Sigmoid colon (tissue), 7 donors: ENCODE data around the gene PIK3R1. TPM values are rescaled to one million over a fixed set of nuclear protein-coding genes. Genes with fewer than 3 reads are reported as not detected.

Experiments
- DNase-seq: peaks from one replicate; pipeline ENCODE4 v3.0.0-alpha.2; 2019
- H3K27ac ChIP-seq, 4 donors: fragments of 200-600 bp; sonication (generic); one replicate each; pipeline ENCODE4 v1.5.1; 2016 to 2019; ENCODE audit warnings: mild to moderate bottlenecking in 1 of 4
- H3K27me3 ChIP-seq, 3 donors: fragments of 200-600 bp; sonication (generic); one replicate each; pipeline ENCODE4 v1.5.1; 2019; ENCODE audit warnings: mild to moderate bottlenecking in 1 of 3
- H3K36me3 ChIP-seq, 4 donors: fragments of 200-600 bp; sonication (generic); one replicate each; pipeline ENCODE4 v1.5.1; 2016 to 2019
- H3K4me1 ChIP-seq, 4 donors: fragments of 200-600 bp; sonication (generic); one replicate each; pipeline ENCODE4 v1.5.1; 2017 to 2019
- H3K4me3 ChIP-seq, 4 donors: fragments of 200-600 bp; sonication (generic); one replicate each; pipeline ENCODE4 v1.5.1; 2017 to 2019; ENCODE audit warnings: mild to moderate bottlenecking in 2 of 4, moderate library complexity in 1 of 4
- H3K9me3 ChIP-seq, 4 donors: fragments of 200-600 bp in 3 of 4; sonication (generic) in 3 of 4; one replicate each; pipeline versions ENCODE4 v1.5.1 to v1.6.1; 2013 to 2019
- EP300 ChIP-seq, 4 donors: sonication (generic); formaldehyde crosslinking; IDR thresholded peaks; one replicate each; pipeline ENCODE4 v1.6.1; 2017; ENCODE audit warnings: antibody characterized with exemption in 4 of 4
- POLR2A ChIP-seq, 2 donors: fragments of 450-650 bp; IDR thresholded peaks; one replicate each; pipeline ENCODE4 v1.6.1; 2016; ENCODE audit warnings: antibody characterized with exemption in 2 of 2, mild to moderate bottlenecking in 2 of 2, moderate library complexity in 2 of 2
- POLR2AphosphoS5 ChIP-seq, 4 donors: sonication (generic); formaldehyde crosslinking; IDR thresholded peaks; one replicate each; pipeline ENCODE4 v1.6.1; 2017; ENCODE audit warnings: antibody characterized with exemption in 4 of 4
- WGBS, 2 donors: extraction: QIAGEN DNeasy Blood & Tissue Kit; methylation state at CpG; one replicate each; pipeline ENCODE4 v1.1.7; 2013; 5-methylcytosine and 5-hydroxymethylcytosine counted together
- intact Hi-C: fragments of 100-400 bp; cut with DNase I; formaldehyde crosslinking; loops from one replicate; pipeline ENCODE4 v1.15.1; 2023
- polyA plus RNA-seq, 3 donors: library from polyadenylated mRNA; stranded (reverse); fragments of 200-250 nt; gene quantifications; one replicate each; pipeline ENCODE4 v1.2.3, GENCODE V29; 2013
- total RNA-seq, 4 donors: library from RNA; depleted of rRNA; stranded (reverse); fragments of >200 nt; gene quantifications; one replicate each; pipeline ENCODE4 v1.1.0, GENCODE V29; 2016
- TF ChIP-seq, protein P1 (sequence below), 4 experiments: fragments of 450-650 bp in 3 of 4; fragments of 200-600 bp in 1 of 4; IDR thresholded peaks; one replicate each; pipeline ENCODE4 v1.5.1; 2016 to 2019; ENCODE audit warnings: antibody characterized with exemption in 4 of 4, mild to moderate bottlenecking in 3 of 4, moderate library complexity in 2 of 4
- donor health status: healthy with polysubstance abuse.
- donor health status: Bipolar disorder and iron deficiency.
- donor health status: healthy.

PIK3R1 gene
- total and polyA plus RNA-seq, 7 donors, result 9.2 to 227 (median 177) TPM

DNA sequence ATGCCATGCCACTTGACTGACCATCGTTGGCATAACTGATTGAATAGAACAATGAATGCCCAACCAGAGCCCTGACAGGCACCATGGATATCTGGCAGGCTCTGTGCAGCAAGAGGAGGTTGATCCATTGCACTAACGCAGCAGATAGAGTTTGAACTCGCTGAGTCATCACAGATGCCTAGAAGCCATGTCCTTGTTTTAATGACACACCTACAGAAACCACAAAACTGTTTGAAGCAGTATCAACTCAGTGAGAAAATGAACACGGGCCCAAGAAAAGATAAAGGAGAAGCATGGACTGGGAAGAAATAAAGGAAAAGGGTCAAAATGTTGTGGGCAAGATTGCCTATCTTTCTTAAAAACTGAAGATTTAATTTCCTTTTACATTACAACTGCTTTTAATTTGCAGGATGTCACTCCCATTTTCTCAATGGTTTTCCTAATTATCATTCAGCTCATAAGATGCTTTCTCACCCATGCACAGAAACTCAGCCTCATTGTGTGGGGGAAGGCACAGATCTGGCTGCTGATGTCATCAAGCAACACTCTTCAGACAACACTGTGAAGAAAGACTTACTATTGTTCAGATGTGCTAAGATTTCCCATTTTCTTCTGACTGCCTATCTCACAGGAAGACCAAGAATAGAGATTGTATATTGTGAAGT is 129.0 kb downstream of the PIK3R1 start:
- no peak for DNase-seq
- no peaks in the 10 kb centered on the region for H3K9me3 ChIP-seq
- intact Hi-C loops, result no loop called here
- no peak for TF ChIP-seq POLR2AphosphoS5 (IDR thresholded peaks at IDR 0.05)
- TF ChIP-seq EP300 (IDR thresholded peaks at IDR 0.05), result no peak
- TF ChIP-seq POLR2A (IDR thresholded peaks at IDR 0.05), result no peak
- TF ChIP-seq, protein P1, sequence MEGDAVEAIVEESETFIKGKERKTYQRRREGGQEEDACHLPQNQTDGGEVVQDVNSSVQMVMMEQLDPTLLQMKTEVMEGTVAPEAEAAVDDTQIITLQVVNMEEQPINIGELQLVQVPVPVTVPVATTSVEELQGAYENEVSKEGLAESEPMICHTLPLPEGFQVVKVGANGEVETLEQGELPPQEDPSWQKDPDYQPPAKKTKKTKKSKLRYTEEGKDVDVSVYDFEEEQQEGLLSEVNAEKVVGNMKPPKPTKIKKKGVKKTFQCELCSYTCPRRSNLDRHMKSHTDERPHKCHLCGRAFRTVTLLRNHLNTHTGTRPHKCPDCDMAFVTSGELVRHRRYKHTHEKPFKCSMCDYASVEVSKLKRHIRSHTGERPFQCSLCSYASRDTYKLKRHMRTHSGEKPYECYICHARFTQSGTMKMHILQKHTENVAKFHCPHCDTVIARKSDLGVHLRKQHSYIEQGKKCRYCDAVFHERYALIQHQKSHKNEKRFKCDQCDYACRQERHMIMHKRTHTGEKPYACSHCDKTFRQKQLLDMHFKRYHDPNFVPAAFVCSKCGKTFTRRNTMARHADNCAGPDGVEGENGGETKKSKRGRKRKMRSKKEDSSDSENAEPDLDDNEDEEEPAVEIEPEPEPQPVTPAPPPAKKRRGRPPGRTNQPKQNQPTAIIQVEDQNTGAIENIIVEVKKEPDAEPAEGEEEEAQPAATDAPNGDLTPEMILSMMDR (IDR thresholded peaks at IDR 0.05), result no peak
- peaks cover 0 to 22% (median 18%) of the 10 kb centered on the region in 4 donors for H3K4me1 ChIP-seq
- H3K36me3 ChIP-seq, result no peaks in the 10 kb centered on the region
- 53 to 54% methylated on average over 4 of the region's 4 CpGs for WGBS, 2 donors
- H3K27ac ChIP-seq, result peak overlapping the region in 1 of 4 donors; percentile 55
- H3K27me3 ChIP-seq, result no peaks in the 10 kb centered on the region
- no peak overlapping the region for H3K4me3 ChIP-seq

GRCh38 chr5:68345171-68345570 is 129.6 kb downstream of the PIK3R1 start:
- Histone ChIP-seq H3K4me1 (peaks cover 0 to 22% (median 18%) of the 10 kb centered on the region in 4 donors), H3K4me3 (no peak overlapping the region), H3K27ac (no peak overlapping the region), H3K36me3 (no peaks in the 10 kb centered on the region), H3K27me3 (no peaks in the 10 kb centered on the region), H3K9me3 (no peaks in the 10 kb centered on the region)
- 91 to 95% methylated on average over 3 of the region's 3 CpGs for whole genome bisulfite sequencing, 2 donors
- intact Hi-C loops, result no loop called here
- DNase-seq, result no peak
- TF ChIP-seq POLR2A (IDR thresholded peaks at IDR 0.05), result no peak

DNA sequence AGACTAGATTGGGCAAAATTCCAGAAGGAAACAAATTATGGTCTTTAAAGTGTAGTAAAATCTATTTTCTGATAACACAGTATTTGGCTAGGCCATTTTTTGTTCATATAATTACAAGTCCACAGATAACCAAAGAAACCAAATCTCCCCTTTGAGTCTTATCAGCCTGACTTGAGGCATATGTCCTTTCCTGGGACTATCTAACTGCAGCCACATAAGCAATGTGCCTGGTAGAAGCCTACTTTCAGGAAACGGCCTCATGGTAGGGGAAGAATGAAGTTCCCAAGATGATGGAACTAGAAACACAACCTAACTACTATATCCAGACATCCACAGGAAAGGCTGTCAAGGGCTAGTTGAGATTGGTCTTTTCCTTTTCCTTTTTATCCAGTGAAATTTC is 130.0 kb downstream of the PIK3R1 start:
- Histone ChIP-seq H3K4me3 (no peak overlapping the region), H3K4me1 (peaks cover 0 to 22% (median 18%) of the 10 kb centered on the region in 4 donors), H3K9me3 (no peaks in the 10 kb centered on the region), H3K27me3 (no peaks in the 10 kb centered on the region), H3K27ac (no peak overlapping the region), H3K36me3 (no peaks in the 10 kb centered on the region)
- DNase-seq, result no peak
- TF ChIP-seq, protein P1 (IDR thresholded peaks at IDR 0.05), result no peak
- no peak for TF ChIP-seq POLR2AphosphoS5 (IDR thresholded peaks at IDR 0.05)
- TF ChIP-seq POLR2A (IDR thresholded peaks at IDR 0.05), result no peak
- no peak for TF ChIP-seq EP300 (IDR thresholded peaks at IDR 0.05)
- intact Hi-C loops, result no loop called here
- WGBS, 2 donors, result 89 to 100% methylated on average over 1 of the region's 1 CpG

DNA sequence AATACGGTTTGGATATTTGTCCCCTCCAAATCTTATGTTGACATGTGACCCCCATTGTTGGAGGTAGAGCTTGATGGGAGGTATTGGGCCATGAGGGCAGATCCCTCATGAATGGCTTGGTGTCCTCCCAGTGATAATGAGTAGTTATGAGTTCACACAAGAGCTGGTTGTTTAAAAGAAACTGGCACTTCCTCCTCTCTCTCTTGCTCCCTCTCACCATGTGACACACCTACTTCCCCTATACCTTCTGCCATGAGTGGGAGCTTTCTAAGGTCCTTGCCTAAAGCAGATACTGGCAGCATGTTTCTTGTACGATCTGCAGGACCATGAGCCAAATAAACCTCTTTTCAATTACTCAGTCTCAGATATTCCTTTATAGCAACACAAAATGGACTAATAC is 132.0 kb downstream of the PIK3R1 start:
- Histone ChIP-seq H3K4me1 (peaks cover 0 to 22% (median 18%) of the 10 kb centered on the region in 4 donors), H3K9me3 (no peaks in the 10 kb centered on the region), H3K36me3 (no peaks in the 10 kb centered on the region), H3K27ac (no peak overlapping the region), H3K27me3 (no peaks in the 10 kb centered on the region), H3K4me3 (no peak overlapping the region)
- 90 to 96% methylated on average over 2 of the region's 2 CpGs for WGBS, 2 donors
- TF ChIP-seq, protein P1 (IDR thresholded peaks at IDR 0.05), result no peak
- no peak for TF ChIP-seq POLR2A (IDR thresholded peaks at IDR 0.05)
- no peak for DNase-seq
- intact Hi-C loops, result no loop called here

GRCh38 chr5:68348447-68349222 is 133.1 kb downstream of the PIK3R1 start:
- intact Hi-C loops, result no loop called here
- H3K27ac ChIP-seq, result no peak overlapping the region
- no peaks in the 10 kb centered on the region for H3K9me3 ChIP-seq
- no peaks in the 10 kb centered on the region for H3K36me3 ChIP-seq
- 94 to 97% methylated on average over 2 of the region's 2 CpGs for WGBS, 2 donors
- H3K4me3 ChIP-seq, result no peak overlapping the region
- peaks cover 0 to 13% (median 10%) of the 10 kb centered on the region in 4 donors for H3K4me1 ChIP-seq
- H3K27me3 ChIP-seq, result no peaks in the 10 kb centered on the region
- no peak for DNase-seq
- no peak for TF ChIP-seq POLR2A (IDR thresholded peaks at IDR 0.05)
- TF ChIP-seq POLR2AphosphoS5 (IDR thresholded peaks at IDR 0.05), result no peak
- TF ChIP-seq, protein P1 (IDR thresholded peaks at IDR 0.05), result no peak
- no peak for TF ChIP-seq EP300 (IDR thresholded peaks at IDR 0.05)
